Activated T-helper 17 cell treated with anti-CD3 and anti-CD28 coated beads, Interleukin-2, amount 50 U/mL, for 72 hours (primary cell): Measurements from ENCODE around the gene OTUD4. TPM values are rescaled to one million over a fixed set of nuclear protein-coding genes. Genes with fewer than 3 reads are reported as not detected.
"Not testable (repeated sequence)": the region's sequence is repeated elsewhere in the genome, so short reads cannot be mapped to it uniquely, and the experiment has no call there.

ENCODE experiments used
- ATAC-seq: fragments of 150-1000 bp; cut with Tn5 transposase; replicated peaks from 2 replicates; pipeline ENCODE4 v1.10.0; 2021; ENCODE audit warnings: mild to moderate bottlenecking, moderate library complexity
- H3K27ac Mint-ChIP-seq: one replicate; pipeline ENCODE4 v1.8.0; 2022; ENCODE audit warnings: mixed read lengths
- H3K27me3 Mint-ChIP-seq: one replicate; pipeline ENCODE4 v1.8.0; 2022; ENCODE audit warnings: mixed read lengths
- H3K36me3 Mint-ChIP-seq: one replicate; pipeline ENCODE4 v1.8.0; 2022; ENCODE audit warnings: low read depth, mild to moderate bottlenecking, mixed read lengths
- H3K4me1 Mint-ChIP-seq: one replicate; pipeline ENCODE4 v1.8.0; 2022; ENCODE audit warnings: mixed read lengths
- H3K4me3 Mint-ChIP-seq: one replicate; pipeline ENCODE4 v1.8.0; 2022; ENCODE audit warnings: mild to moderate bottlenecking, mixed read lengths
- H3K9me3 Mint-ChIP-seq: one replicate; pipeline ENCODE4 v1.8.0; 2022; ENCODE audit warnings: mixed read lengths
- total RNA-seq, 2 donors: library from RNA; stranded (reverse); gene quantifications; one replicate each; pipeline ENCODE4 v1.2.3, GENCODE V29; 2022

OTUD4 gene
- total RNA-seq, 2 donors from 2014 or later, result 50.8 to 71.4 TPM

GRCh38 chr4:145170223-145170622 lies 10.2 kb downstream of the OTUD4 start:
- no peak for ATAC-seq
- no peaks in the 10 kb centered on the region for H3K27me3 Mint-ChIP-seq
- H3K9me3 Mint-ChIP-seq, result no peaks in the 10 kb centered on the region
- H3K4me3 Mint-ChIP-seq, result no peak overlapping the region
- H3K27ac Mint-ChIP-seq, result peak overlapping the region; percentile 2
- H3K4me1 Mint-ChIP-seq, result peaks cover 26% of the 10 kb centered on the region
- peaks cover 100% of the 10 kb centered on the region for H3K36me3 Mint-ChIP-seq

DNA sequence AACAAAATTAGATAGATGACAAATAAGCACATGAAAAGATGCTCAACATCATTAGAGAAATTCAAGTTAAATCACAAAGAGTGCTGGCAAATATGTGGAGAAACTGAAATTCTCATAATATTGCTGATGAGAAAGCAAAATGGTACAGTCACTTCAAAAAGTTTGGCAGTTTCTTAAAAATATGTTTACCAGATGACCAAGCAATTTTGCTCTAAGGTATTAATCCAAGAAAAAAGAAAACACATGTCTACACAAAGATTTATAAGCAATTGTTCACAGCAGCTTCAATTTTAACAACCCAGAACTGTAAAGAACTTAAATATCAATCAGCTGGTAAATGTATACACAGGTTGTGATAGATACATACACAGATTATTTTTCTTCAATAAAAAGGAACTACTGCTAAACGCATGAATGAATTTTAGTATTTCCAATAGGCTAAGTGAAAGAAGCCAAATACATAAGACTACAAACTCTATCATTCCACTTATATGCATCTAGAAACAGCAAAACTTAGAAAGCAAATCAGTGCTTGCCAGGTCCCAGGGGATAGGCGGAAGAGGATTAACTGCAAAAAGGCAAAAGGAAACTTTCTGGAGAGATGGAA lies 11.7 kb downstream of the OTUD4 start:
- H3K4me3 Mint-ChIP-seq, result no peak overlapping the region
- peaks cover 98% of the 10 kb centered on the region for H3K36me3 Mint-ChIP-seq
- H3K27me3 Mint-ChIP-seq, result no peaks in the 10 kb centered on the region
- H3K4me1 Mint-ChIP-seq, result peaks cover 16% of the 10 kb centered on the region
- no peak overlapping the region for H3K27ac Mint-ChIP-seq
- ATAC-seq, result no peak
- H3K9me3 Mint-ChIP-seq, result no peaks in the 10 kb centered on the region

DNA sequence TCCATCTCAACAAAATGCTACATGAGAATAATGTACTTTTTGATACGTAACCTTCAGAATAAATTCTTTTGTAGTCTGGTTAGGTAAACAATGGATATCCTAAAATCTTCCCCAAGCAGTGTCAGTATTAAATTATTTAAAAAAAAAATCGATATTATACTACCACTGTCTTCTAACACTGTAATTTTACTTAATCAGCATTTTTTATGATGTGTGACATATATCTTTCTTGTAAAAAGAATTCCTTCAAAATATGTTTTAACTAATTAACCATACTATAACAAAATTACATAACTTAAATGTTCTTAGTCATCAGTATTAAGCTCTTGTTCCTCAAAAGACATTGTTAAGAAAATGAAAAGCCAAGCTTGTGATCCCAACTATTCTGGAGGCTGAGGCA lies 12.5 kb downstream of the OTUD4 start:
- Mint-ChIP-seq H3K4me1 (peaks cover 16% of the 10 kb centered on the region), H3K4me3 (no peak overlapping the region), H3K9me3 (no peaks in the 10 kb centered on the region), H3K36me3 (peaks cover 98% of the 10 kb centered on the region), H3K27ac (no peak overlapping the region), H3K27me3 (no peaks in the 10 kb centered on the region)
- no peak for ATAC-seq

DNA sequence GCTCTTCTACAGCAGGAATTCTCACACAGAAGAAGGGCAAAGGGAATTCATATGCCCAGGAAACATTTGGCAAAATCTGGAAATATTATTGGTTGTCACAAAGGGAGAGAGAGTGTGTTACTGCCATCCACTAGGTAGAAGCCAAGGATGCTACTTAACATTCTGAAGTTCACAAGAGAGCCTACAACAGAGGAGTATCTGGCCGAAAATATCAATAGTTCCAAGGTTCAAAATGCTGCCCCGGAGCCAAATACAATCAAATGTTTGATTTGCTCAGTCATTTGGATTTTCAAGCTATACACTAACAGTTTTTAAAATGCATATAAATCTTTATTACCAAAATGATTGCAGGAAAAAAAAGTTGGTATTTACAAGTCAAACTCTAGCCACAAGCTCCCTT lies 18.8 kb downstream of the OTUD4 start:
- no peaks in the 10 kb centered on the region for H3K9me3 Mint-ChIP-seq
- H3K4me1 Mint-ChIP-seq, result peaks cover 6% of the 10 kb centered on the region
- peaks cover 98% of the 10 kb centered on the region for H3K36me3 Mint-ChIP-seq
- no peak overlapping the region for H3K27ac Mint-ChIP-seq
- H3K4me3 Mint-ChIP-seq, result no peak overlapping the region
- H3K27me3 Mint-ChIP-seq, result no peaks in the 10 kb centered on the region
- no peak for ATAC-seq

- peaks cover 100% of the 10 kb centered on the region for H3K36me3 Mint-ChIP-seq
- no peak overlapping the region for H3K27ac Mint-ChIP-seq
- peaks cover 16% of the 10 kb centered on the region for H3K4me1 Mint-ChIP-seq
- no peak overlapping the region for H3K4me3 Mint-ChIP-seq
- no peaks in the 10 kb centered on the region for H3K9me3 Mint-ChIP-seq
- no peak for ATAC-seq
- H3K27me3 Mint-ChIP-seq, result no peaks in the 10 kb centered on the region
Observed at GRCh38 chr4:145156986-145157385, 23.4 kb downstream of the OTUD4 start.

- H3K36me3 Mint-ChIP-seq, result peaks cover 100% of the 10 kb centered on the region
- H3K4me3 Mint-ChIP-seq, result no peak overlapping the region
- no peaks in the 10 kb centered on the region for H3K9me3 Mint-ChIP-seq
- no peak overlapping the region for H3K27ac Mint-ChIP-seq
- H3K4me1 Mint-ChIP-seq, result peaks cover 10% of the 10 kb centered on the region
- no peak for ATAC-seq
- H3K27me3 Mint-ChIP-seq, result no peaks in the 10 kb centered on the region
Observed at GRCh38 chr4:145155268-145155870, 25.0 kb downstream of the OTUD4 start.

DNA sequence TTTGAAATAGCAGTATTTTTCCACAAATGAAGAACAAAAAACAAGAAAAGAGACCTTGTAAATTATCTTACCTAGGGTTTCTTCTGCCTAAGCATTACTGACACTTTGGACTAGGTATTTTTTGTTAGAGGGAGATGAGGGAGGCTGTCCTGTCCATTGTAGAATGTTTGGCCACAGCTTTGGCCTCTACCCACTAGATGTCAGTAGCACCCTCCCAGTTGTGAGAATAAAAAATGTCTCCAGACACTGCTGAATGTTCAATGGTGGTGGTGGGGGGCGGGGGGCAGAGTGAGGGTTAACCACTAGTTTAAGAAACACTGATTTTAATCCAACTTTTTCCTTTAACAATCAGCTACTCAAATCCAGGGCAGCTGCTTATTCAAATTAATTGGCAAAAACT lies 25.8 kb downstream of the OTUD4 start:
- no peaks in the 10 kb centered on the region for H3K27me3 Mint-ChIP-seq
- peaks cover 10% of the 10 kb centered on the region for H3K4me1 Mint-ChIP-seq
- H3K9me3 Mint-ChIP-seq, result no peaks in the 10 kb centered on the region
- peak overlapping the region; percentile 50 for H3K27ac Mint-ChIP-seq
- H3K4me3 Mint-ChIP-seq, result no peak overlapping the region
- no peak for ATAC-seq
- H3K36me3 Mint-ChIP-seq, result peaks cover 100% of the 10 kb centered on the region

DNA sequence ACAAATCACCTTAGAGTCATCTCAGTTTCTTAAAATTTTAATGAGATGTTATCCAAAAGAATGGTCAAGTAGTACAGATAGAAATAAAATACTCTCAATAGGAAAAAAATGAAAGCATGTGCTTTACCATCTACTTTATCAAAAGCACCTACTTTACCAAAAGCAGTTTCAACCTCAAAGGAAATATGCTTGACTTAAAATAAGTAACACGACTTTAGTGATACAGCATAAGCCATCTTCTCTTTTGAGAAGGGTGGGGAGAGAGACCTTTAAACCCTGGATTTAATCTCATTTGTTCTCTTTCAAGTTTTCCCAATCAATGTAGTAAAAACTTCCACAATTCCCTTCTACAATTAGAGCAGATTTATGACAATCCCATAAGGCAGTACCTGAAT lies 26.5 kb downstream of the OTUD4 start:
- no peaks in the 10 kb centered on the region for H3K9me3 Mint-ChIP-seq
- H3K4me1 Mint-ChIP-seq, result peaks cover 10% of the 10 kb centered on the region
- H3K27me3 Mint-ChIP-seq, result no peaks in the 10 kb centered on the region
- H3K27ac Mint-ChIP-seq, result peak overlapping the region; percentile 50
- H3K36me3 Mint-ChIP-seq, result peaks cover 100% of the 10 kb centered on the region
- no peak overlapping the region for H3K4me3 Mint-ChIP-seq
- no peak for ATAC-seq

DNA sequence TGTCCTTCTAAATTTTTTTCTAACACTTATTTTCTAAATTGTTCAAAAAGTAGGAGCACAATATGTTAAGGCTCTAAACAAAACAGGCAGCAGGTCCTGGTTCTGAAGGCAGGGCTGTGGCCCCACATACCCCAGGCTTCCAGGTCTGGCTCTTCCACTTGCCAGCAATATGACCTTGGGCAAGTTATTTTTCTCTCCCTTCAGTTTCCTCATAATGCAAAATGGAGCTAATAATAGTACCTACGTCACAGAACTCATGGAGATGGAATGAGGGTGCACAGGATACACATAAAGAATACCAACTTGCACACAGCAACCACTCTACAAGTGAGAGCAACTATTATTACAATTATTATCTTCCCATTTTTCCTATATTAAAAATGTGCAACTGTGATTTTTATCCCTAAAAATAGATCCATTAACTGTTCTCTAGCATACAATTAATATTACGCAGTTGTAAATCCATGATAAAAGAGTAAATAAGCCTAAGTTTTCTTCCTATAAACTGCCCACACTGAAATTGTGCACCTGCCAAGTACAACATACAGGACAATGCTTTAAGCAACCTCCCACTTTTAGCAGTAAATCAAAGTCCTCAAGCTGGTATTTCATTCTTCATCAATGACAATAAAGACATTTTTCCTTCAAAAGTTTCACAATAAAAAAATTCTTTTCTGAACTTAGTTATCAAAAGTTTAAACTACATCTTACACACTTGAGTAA lies 27.0 kb downstream of the OTUD4 start:
- Mint-ChIP-seq H3K9me3 (no peaks in the 10 kb centered on the region), H3K36me3 (peaks cover 99% of the 10 kb centered on the region), H3K4me3 (no peak overlapping the region), H3K4me1 (peaks cover 10% of the 10 kb centered on the region), H3K27me3 (no peaks in the 10 kb centered on the region), H3K27ac (peak overlapping the region; percentile 50)
- ATAC-seq, result no peak

- H3K9me3 Mint-ChIP-seq, result no peaks in the 10 kb centered on the region
- H3K27ac Mint-ChIP-seq, result no peak overlapping the region
- H3K4me1 Mint-ChIP-seq, result peaks cover 7% of the 10 kb centered on the region
- H3K27me3 Mint-ChIP-seq, result no peaks in the 10 kb centered on the region
- no peak overlapping the region for H3K4me3 Mint-ChIP-seq
- ATAC-seq, result peak; percentile 32
- H3K36me3 Mint-ChIP-seq, result peaks cover 99% of the 10 kb centered on the region
Observed at GRCh38 chr4:145148980-145149379, 31.4 kb downstream of the OTUD4 start.

DNA sequence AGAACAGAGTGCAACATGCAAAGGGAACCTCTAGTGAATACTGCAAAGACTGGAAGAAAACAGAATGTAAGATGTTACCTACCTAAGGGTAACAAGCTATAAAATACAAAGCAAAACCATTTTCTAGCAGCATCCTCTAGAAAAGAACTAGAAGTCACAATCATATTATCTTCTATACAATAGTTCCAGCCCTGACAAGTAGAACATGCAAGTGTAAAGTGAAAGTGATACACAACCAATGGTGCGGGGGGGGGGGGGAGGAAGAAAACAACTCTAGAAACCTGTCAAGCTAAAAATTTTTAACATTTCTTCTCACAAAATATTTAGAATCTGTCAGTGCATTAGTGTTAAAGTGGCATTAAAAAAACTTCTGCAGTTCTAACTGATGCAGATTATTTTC lies 44.2 kb downstream of the OTUD4 start:
- H3K9me3 Mint-ChIP-seq, ATAC-seq, H3K27me3 Mint-ChIP-seq: not testable (repeated sequence)
- Mint-ChIP-seq H3K27ac (peak overlapping the region; percentile 56), H3K36me3 (peaks cover 99% of the 10 kb centered on the region), H3K4me3 (peak overlapping the region; percentile 33), H3K4me1 (peaks cover 12% of the 10 kb centered on the region)

- Mint-ChIP-seq H3K4me1 (peaks cover 28% of the 10 kb centered on the region), H3K27me3 (no peaks in the 10 kb centered on the region), H3K9me3 (no peaks in the 10 kb centered on the region), H3K36me3 (peaks cover 99% of the 10 kb centered on the region), H3K27ac (peak overlapping the region; percentile 45), H3K4me3 (peak overlapping the region; percentile 4)
- ATAC-seq, result peak; percentile 81
Observed at GRCh38 chr4:145132511-145133098, 47.8 kb downstream of the OTUD4 start.

DNA sequence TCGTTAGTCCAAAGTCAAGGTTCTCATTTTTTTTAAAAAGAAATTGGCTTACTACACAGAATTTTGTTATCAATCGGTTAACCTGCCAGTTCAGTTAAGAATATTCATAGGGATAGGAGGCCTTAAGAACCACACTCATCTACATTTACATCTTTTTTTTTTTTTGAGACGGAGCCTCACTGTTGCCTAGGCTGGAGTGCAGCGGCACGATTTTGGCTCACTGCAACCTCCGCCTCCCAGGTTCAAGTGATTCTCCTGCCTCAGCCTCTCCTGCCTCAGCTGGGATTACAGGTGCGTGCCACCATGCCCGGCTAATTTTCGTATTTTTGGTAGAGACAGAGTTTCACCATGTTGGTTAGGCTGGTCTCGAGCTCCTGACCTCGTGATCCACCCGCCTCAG lies 48.5 kb downstream of the OTUD4 start:
- no peak overlapping the region for H3K4me3 Mint-ChIP-seq
- ATAC-seq, result no peak
- no peaks in the 10 kb centered on the region for H3K27me3 Mint-ChIP-seq
- peaks cover 99% of the 10 kb centered on the region for H3K36me3 Mint-ChIP-seq
- peaks cover 33% of the 10 kb centered on the region for H3K4me1 Mint-ChIP-seq
- no peak overlapping the region for H3K27ac Mint-ChIP-seq
- H3K9me3 Mint-ChIP-seq, result no peaks in the 10 kb centered on the region

GRCh38 chr4:145130788-145131399 lies 49.5 kb downstream of the OTUD4 start:
- peak; percentile 36 for ATAC-seq
- peaks cover 39% of the 10 kb centered on the region for H3K4me1 Mint-ChIP-seq
- H3K27ac Mint-ChIP-seq, result peak overlapping the region; percentile 44
- peaks cover 99% of the 10 kb centered on the region for H3K36me3 Mint-ChIP-seq
- H3K9me3 Mint-ChIP-seq, result no peaks in the 10 kb centered on the region
- H3K27me3 Mint-ChIP-seq, result no peaks in the 10 kb centered on the region
- peak overlapping the region; percentile 12 for H3K4me3 Mint-ChIP-seq
